ENCODE data around the gene TRIM28. TPM values are rescaled to one million over a fixed set of nuclear protein-coding genes. Genes with fewer than 3 reads are reported as not detected.
A peak's percentile ranks its signal among the peaks of the same experiment; 100 is the strongest.

The TRIM28 gene
- total and polyA plus RNA-seq, 9 of the 15 experiments (the other 6 are each of a cell fraction or from before 2014, with no cell fraction given): 12.1 to 797 (median 490) TPM

DNA sequence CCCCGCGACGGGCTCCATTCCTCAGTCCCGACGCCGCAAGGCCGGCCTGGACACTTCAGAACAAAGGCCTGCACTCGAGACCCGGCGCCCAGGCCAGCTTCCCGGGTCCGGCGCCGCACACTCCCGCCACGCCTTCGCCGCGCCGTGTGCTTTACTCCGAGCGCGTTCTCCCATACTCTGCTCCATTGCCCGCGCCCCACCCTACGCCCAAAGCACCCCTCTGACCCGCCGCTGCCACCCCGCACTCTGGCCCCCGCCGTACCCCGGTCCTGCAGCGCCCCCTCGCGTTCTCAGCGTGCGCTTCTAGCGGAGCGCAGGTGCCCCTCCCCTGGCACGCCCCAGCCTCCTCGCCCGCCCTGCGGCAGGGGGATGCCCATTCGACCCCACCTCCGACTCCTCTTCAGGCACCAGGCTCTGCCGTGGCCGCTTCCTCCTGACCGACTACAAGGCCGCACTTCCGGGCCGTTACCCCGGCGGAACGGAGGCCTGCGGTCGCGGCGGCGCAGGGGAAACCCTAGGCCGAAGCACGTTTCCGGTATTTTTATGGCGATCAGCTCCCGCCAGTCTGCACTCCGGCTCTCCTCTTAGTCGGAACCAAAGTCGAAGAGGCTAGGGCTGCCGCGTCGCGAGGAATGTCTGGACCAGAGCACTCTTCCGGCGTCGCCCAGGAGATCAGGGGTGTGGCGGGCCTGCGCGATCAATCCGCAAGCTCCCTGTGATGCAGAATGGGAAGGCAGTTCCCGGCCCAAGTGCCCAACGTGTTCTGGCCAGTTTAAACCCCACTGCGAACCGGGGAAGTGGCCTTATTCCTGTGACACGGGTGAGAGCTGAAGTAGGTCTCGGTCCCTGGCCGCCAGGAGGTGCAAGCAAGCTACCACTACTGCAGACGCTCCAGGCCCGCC is 24.3 kb upstream of the TRIM28 start, which contains the start of gene ZBTB45 (continued):
- TF ChIP-seq ZNF134 (CRISPR knock-in tag; conservative IDR thresholded peaks at IDR 0.05) (0 out of 2 replicates have a peak, but pooled peaks have one; percentile 57), ZNF699 (CRISPR knock-in tag; IDR thresholded peaks at IDR 0.05; ENCODE audit: insufficient replicate concordance) (no peak), ZNF408 (CRISPR knock-in tag; IDR thresholded peaks at IDR 0.05; ENCODE audit: low read depth) (no peak), SAFB (IDR thresholded peaks at IDR 0.05; ENCODE audit: borderline replicate concordance, low read depth, low read length) (no peak), HOXB6 (CRISPR knock-in tag; IDR thresholded peaks at IDR 0.05; ENCODE audit: borderline replicate concordance) (no peak), ZNF253 (CRISPR knock-in tag; conservative IDR thresholded peaks at IDR 0.05) (no peak), FOXJ2 (tag; IDR thresholded peaks at IDR 0.05) (peak; percentile 73; the same call in 1 of the 2 replicates)
- TF ChIP-seq, protein P1, sequence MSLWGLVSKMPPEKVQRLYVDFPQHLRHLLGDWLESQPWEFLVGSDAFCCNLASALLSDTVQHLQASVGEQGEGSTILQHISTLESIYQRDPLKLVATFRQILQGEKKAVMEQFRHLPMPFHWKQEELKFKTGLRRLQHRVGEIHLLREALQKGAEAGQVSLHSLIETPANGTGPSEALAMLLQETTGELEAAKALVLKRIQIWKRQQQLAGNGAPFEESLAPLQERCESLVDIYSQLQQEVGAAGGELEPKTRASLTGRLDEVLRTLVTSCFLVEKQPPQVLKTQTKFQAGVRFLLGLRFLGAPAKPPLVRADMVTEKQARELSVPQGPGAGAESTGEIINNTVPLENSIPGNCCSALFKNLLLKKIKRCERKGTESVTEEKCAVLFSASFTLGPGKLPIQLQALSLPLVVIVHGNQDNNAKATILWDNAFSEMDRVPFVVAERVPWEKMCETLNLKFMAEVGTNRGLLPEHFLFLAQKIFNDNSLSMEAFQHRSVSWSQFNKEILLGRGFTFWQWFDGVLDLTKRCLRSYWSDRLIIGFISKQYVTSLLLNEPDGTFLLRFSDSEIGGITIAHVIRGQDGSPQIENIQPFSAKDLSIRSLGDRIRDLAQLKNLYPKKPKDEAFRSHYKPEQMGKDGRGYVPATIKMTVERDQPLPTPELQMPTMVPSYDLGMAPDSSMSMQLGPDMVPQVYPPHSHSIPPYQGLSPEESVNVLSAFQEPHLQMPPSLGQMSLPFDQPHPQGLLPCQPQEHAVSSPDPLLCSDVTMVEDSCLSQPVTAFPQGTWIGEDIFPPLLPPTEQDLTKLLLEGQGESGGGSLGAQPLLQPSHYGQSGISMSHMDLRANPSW (CRISPR knock-in tag; IDR thresholded peaks at IDR 0.05): no peak; the same call in 1 of the 2 replicates
- TF ChIP-seq, protein P2, sequence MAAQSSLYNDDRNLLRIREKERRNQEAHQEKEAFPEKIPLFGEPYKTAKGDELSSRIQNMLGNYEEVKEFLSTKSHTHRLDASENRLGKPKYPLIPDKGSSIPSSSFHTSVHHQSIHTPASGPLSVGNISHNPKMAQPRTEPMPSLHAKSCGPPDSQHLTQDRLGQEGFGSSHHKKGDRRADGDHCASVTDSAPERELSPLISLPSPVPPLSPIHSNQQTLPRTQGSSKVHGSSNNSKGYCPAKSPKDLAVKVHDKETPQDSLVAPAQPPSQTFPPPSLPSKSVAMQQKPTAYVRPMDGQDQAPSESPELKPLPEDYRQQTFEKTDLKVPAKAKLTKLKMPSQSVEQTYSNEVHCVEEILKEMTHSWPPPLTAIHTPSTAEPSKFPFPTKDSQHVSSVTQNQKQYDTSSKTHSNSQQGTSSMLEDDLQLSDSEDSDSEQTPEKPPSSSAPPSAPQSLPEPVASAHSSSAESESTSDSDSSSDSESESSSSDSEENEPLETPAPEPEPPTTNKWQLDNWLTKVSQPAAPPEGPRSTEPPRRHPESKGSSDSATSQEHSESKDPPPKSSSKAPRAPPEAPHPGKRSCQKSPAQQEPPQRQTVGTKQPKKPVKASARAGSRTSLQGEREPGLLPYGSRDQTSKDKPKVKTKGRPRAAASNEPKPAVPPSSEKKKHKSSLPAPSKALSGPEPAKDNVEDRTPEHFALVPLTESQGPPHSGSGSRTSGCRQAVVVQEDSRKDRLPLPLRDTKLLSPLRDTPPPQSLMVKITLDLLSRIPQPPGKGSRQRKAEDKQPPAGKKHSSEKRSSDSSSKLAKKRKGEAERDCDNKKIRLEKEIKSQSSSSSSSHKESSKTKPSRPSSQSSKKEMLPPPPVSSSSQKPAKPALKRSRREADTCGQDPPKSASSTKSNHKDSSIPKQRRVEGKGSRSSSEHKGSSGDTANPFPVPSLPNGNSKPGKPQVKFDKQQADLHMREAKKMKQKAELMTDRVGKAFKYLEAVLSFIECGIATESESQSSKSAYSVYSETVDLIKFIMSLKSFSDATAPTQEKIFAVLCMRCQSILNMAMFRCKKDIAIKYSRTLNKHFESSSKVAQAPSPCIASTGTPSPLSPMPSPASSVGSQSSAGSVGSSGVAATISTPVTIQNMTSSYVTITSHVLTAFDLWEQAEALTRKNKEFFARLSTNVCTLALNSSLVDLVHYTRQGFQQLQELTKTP (IDR thresholded peaks at IDR 0.05; ENCODE audit: low read depth in 1 of 2, partially characterized antibody in 2 of 2): peak; percentile 53 to 86
- TF ChIP-seq, protein P3, sequence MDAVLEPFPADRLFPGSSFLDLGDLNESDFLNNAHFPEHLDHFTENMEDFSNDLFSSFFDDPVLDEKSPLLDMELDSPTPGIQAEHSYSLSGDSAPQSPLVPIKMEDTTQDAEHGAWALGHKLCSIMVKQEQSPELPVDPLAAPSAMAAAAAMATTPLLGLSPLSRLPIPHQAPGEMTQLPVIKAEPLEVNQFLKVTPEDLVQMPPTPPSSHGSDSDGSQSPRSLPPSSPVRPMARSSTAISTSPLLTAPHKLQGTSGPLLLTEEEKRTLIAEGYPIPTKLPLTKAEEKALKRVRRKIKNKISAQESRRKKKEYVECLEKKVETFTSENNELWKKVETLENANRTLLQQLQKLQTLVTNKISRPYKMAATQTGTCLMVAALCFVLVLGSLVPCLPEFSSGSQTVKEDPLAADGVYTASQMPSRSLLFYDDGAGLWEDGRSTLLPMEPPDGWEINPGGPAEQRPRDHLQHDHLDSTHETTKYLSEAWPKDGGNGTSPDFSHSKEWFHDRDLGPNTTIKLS (IDR thresholded peaks at IDR 0.05; ENCODE audit: borderline replicate concordance, low read depth): peak; percentile 71; the same call in 1 of the 2 replicates

Data from K562 (cell line).